NT2/D1 (cell line): ENCODE data around the gene TXN2.

Experiments used
- DNase-seq: peaks from one replicate; pipeline ENCODE4 v3.0.0-alpha.2; 2011; ENCODE audit warnings: low read depth, low spot score
- H3K27me3 ChIP-seq: 2 replicates; pipeline ENCODE4 v1.6.0; 2011; ENCODE audit warnings: mild to moderate bottlenecking; ENCODE audit not compliant: insufficient read length, insufficient read depth
- H3K36me3 ChIP-seq: 2 replicates; pipeline ENCODE4 v1.6.1; 2011; ENCODE audit warnings: mild to moderate bottlenecking, low read length, mixed read lengths; ENCODE audit not compliant: insufficient read depth, insufficient read length
- H3K4me1 ChIP-seq: 2 replicates; pipeline ENCODE4 v1.5.1; 2011; ENCODE audit not compliant: insufficient read depth, insufficient read length
- H3K4me3 ChIP-seq: 2 replicates; pipeline ENCODE4 v1.5.1; 2011; ENCODE audit warnings: low read depth; ENCODE audit not compliant: insufficient read length
- H3K9ac ChIP-seq: 2 replicates; pipeline ENCODE4 v1.6.0; 2011; ENCODE audit warnings: low read depth; ENCODE audit not compliant: insufficient read length
- H3K9me3 ChIP-seq: 2 replicates; pipeline ENCODE4 v1.5.1; 2011; ENCODE audit warnings: mild to moderate bottlenecking, low read length; ENCODE audit not compliant: insufficient read depth
- SUZ12 ChIP-seq: IDR thresholded peaks from 2 replicates; pipeline ENCODE4 v1.6.1; 2011; ENCODE audit not compliant: insufficient read length, insufficient read depth; ENCODE audit errors: extremely low read depth
- YY1 ChIP-seq: IDR thresholded peaks from 2 replicates; pipeline ENCODE4 v1.6.1; 2011; ENCODE audit not compliant: insufficient read length, insufficient read depth
- ZNF274 ChIP-seq: IDR thresholded peaks from 2 replicates; pipeline ENCODE4 v1.6.1; 2011; ENCODE audit warnings: mild to moderate bottlenecking, low read depth, low read length

Gene TXN2

GRCh38 chr22:36423461-36424404 lies 57.7 kb downstream of the TXN2 start:
- Histone ChIP-seq H3K4me3 (no peak overlapping the region), H3K36me3 (peaks cover 6% of the 10 kb centered on the region), H3K4me1 (peaks cover 4% of the 10 kb centered on the region), H3K27me3 (no peaks in the 10 kb centered on the region), H3K9me3 (no peaks in the 10 kb centered on the region), H3K9ac (no peak overlapping the region)
- DNase-seq: no peak
- TF ChIP-seq SUZ12: no peak
- TF ChIP-seq YY1: no peak
- no peak for TF ChIP-seq ZNF274

DNA sequence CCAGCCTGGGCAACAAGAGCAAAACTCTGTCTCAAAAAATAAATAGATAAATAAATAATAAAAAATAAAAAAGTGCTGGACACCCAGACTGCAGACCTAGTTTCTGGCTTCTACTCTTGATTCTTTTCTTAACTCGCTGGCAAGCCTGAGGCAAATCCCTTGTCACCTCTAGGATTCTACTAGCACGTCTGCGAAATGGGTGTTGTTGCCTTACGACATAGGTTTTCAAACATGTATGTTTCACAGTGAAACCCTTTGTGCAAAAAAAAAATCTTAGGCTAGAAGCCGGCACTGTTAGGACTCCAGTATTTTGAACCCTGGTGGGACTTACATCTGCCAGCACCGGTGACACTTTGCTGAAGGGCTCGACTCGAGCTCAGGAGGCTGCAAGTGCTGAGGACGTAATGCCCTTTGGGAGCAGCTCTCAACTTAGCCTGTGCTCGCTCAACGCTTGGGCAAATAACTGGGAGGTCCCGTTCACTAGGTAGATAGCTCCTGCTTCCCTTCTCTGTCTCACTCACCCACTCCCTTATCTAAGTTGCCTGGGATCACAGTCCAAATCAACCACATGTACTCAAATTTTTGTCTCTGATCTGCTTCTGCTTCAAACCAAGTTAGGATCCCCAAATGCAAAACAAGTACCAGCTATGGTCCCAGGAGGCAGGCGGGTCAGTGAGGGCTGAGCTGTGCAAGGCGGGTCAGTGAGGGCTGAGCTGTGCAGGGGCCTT lies 59.0 kb downstream of the TXN2 start:
- TF ChIP-seq SUZ12: no peak
- no peak for TF ChIP-seq YY1
- no peak for TF ChIP-seq ZNF274
- no peak for DNase-seq
- H3K4me1 ChIP-seq: peaks cover 4% of the 10 kb centered on the region
- H3K9me3 ChIP-seq: no peaks in the 10 kb centered on the region
- peaks cover 6% of the 10 kb centered on the region for H3K36me3 ChIP-seq
- no peak overlapping the region for H3K4me3 ChIP-seq
- peak overlapping the region; percentile 33 for H3K9ac ChIP-seq
- H3K27me3 ChIP-seq: no peaks in the 10 kb centered on the region

DNA sequence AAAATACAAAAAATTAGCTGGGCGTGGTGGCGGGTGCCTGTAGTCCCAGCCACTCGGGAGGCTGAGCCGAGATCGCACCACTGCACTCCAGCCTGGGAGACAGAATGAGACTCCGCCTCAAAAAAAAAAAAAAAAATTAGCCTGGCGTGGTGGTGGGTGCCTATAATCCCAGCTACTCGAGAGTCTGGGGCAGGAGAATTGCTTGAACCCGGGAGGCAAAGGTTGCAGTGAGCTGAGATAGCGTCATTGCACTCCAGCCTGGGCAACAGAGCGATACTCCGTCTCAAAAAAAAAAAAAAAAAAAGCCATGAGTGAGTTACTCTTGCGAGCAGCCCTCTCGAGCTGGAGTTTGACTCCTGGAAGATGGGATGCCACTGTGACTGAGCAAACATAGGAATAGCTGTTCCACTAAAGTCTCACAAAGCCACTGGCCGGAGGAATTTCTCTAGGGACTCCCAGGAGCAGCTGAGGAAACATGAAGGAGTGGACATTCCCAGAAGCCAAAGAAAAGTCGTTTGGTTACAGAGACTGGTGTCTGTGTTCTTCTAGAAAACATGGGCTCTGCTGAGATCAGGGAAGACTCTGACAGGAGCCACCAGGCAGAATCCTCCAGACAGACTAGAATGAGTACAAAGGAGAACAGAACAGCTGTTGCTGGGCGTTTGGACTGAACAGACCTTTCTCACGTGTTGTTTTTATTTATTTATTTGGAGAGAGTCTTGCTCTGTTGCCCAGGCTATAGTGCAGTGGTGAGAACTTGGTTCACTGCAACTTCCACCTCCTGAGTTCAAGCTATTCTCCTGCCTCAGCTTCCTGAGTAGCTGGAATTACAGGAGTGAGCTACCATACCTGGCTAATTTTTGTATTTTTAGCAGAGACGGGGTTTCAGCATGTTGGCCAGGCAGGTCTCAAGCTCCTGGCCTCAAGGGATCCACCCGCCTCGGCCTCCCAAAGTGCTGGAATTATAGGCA lies 61.2 kb downstream of the TXN2 start:
- peaks cover 4% of the 10 kb centered on the region for H3K4me1 ChIP-seq
- H3K9me3 ChIP-seq: no peaks in the 10 kb centered on the region
- H3K27me3 ChIP-seq: no peaks in the 10 kb centered on the region
- no peak for DNase-seq
- H3K4me3 ChIP-seq: no peak overlapping the region
- H3K36me3 ChIP-seq: peaks cover 6% of the 10 kb centered on the region
- TF ChIP-seq YY1 (no peak), SUZ12 (no peak), ZNF274 (no peak)
- no peak overlapping the region for H3K9ac ChIP-seq

DNA sequence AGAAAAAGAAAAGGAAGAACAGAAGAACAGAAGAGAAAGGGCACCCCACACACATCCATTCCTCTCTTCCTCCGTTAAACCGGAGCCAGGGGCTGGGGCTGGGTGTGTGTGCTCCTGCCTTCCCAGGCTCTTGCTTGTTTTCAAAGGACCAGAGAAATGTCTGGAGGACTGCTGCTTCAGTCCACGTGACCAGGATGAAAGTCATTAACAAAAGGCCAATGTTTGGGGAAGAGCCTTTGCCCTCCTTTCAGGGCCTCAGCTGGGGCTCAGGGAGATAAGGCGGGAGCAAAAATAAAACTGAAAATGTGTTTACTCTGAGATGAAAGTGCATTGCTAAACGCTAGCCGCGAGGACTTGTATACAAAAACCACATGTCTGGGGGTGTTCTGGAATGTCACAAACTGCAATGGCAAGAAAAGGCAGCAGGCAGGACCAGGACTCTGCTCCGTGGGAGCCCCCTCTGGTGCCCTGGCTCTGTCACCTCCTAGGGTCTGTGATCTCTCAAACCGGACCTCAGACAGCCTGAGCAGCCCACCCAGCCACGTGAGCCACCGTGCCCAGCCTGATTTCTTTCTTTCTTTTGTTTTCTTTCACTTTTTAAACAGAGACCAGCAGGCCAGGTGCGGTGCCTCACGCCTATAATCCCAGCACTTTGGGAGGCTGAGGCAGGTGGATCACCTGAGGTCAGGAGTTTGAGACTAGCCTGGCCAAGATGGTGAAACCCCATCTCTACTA lies 62.1 kb downstream of the TXN2 start:
- Histone ChIP-seq H3K4me1 (peaks cover 4% of the 10 kb centered on the region), H3K9ac (peak overlapping the region; percentile 56), H3K27me3 (no peaks in the 10 kb centered on the region), H3K9me3 (no peaks in the 10 kb centered on the region), H3K36me3 (peaks cover 6% of the 10 kb centered on the region), H3K4me3 (no peak overlapping the region)
- no peak for DNase-seq
- no peak for TF ChIP-seq YY1

DNA sequence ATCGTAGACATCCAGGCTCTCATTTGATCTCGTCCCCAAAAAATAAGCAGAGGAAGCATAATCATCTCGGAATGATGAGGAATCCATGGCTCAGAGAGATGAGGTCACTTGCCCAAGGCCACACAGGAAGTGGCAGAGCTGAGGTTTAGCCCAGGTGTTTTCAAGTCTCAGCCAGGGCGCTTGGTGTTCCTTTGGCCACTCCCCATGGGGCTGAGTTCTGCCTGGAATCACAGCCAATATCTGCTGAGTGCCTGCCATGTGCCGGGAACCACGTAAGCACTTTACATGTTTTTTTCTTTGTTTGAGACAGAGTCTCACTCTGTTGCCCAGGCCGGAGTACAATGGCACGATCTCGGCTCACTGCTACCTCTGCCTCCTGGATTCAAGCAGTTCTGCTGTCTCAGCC lies 64.2 kb downstream of the TXN2 start:
- TF ChIP-seq ZNF274 (no peak), SUZ12 (no peak), YY1 (no peak)
- no peaks in the 10 kb centered on the region for H3K9me3 ChIP-seq
- no peak overlapping the region for H3K9ac ChIP-seq
- H3K4me1 ChIP-seq: peaks cover 6% of the 10 kb centered on the region
- no peaks in the 10 kb centered on the region for H3K36me3 ChIP-seq
- no peak for DNase-seq
- no peak overlapping the region for H3K4me3 ChIP-seq
- no peaks in the 10 kb centered on the region for H3K27me3 ChIP-seq
